ENCODE results near the gene AKNA.

Gene AKNA

GRCh38 chr9:114310471-114311450, 77.0 kb downstream of the AKNA start:
- no peak for DNase-seq
- Mint-ChIP-seq H3K9me3 (no peaks in the 10 kb centered on the region), H3K4me3 (no peak overlapping the region), H3K27ac (no peak overlapping the region), H3K4me1 (peaks cover 5% of the 10 kb centered on the region), H3K27me3 (ENCODE audit: low read depth, poor library complexity) (no peaks in the 10 kb centered on the region), H3K36me3 (ENCODE audit: low read depth) (peaks cover 31% of the 10 kb centered on the region)
- no peak for TF ChIP-seq CTCF (IDR thresholded peaks at IDR 0.05)

- Mint-ChIP-seq H3K9me3 (no peaks in the 10 kb centered on the region), H3K4me1 (peaks cover 14% of the 10 kb centered on the region)
Measured at GRCh38 chr9:114309096-114309495, 78.7 kb downstream of the AKNA start.

GRCh38 chr9:114308361-114308950, 79.3 kb downstream of the AKNA start:
- Mint-ChIP-seq H3K4me3 (no peak overlapping the region), H3K4me1 (peaks cover 14% of the 10 kb centered on the region), H3K9me3 (no peaks in the 10 kb centered on the region)

More at GRCh38 chr9:114309096-114309495, 78.7 kb downstream of the AKNA start:
- TF ChIP-seq CTCF (IDR thresholded peaks at IDR 0.05), result no peak
- H3K36me3 Mint-ChIP-seq (ENCODE audit: low read depth), result peaks cover 31% of the 10 kb centered on the region
- H3K27ac Mint-ChIP-seq, result no peak overlapping the region
- DNase-seq, result no peak
- H3K4me3 Mint-ChIP-seq, result no peak overlapping the region
- H3K27me3 Mint-ChIP-seq (ENCODE audit: low read depth, poor library complexity), result peaks cover under 1% of the 10 kb centered on the region

GRCh38 chr9:114307899-114308267, 79.9 kb downstream of the AKNA start:
- H3K36me3 Mint-ChIP-seq (ENCODE audit: low read depth), result peaks cover 31% of the 10 kb centered on the region
- DNase-seq, result no peak
- no peak overlapping the region for H3K27ac Mint-ChIP-seq
- peaks cover 4% of the 10 kb centered on the region for H3K27me3 Mint-ChIP-seq (ENCODE audit: low read depth, poor library complexity)
- TF ChIP-seq CTCF (IDR thresholded peaks at IDR 0.05), result no peak
- no peak overlapping the region for H3K4me3 Mint-ChIP-seq
- H3K4me1 Mint-ChIP-seq, result peaks cover 14% of the 10 kb centered on the region
- H3K9me3 Mint-ChIP-seq, result no peaks in the 10 kb centered on the region

More at GRCh38 chr9:114308361-114308950, 79.3 kb downstream of the AKNA start:
- Mint-ChIP-seq H3K27me3 (ENCODE audit: low read depth, poor library complexity) (peaks cover 4% of the 10 kb centered on the region), H3K27ac (no peak overlapping the region), H3K36me3 (ENCODE audit: low read depth) (peaks cover 31% of the 10 kb centered on the region)
- TF ChIP-seq CTCF (IDR thresholded peaks at IDR 0.05), result no peak
- DNase-seq, result no peak

- Mint-ChIP-seq H3K27me3 (ENCODE audit: low read depth, poor library complexity) (peaks cover 8% of the 10 kb centered on the region), H3K36me3 (ENCODE audit: low read depth) (peaks cover 2% of the 10 kb centered on the region), H3K27ac (no peak overlapping the region), H3K4me1 (peaks cover 11% of the 10 kb centered on the region), H3K9me3 (no peaks in the 10 kb centered on the region), H3K4me3 (no peak overlapping the region)
- no peak for TF ChIP-seq CTCF (IDR thresholded peaks at IDR 0.05)
- DNase-seq, result no peak
Measured at GRCh38 chr9:114304416-114305188, 83.2 kb downstream of the AKNA start.

Data from nephron progenitor cell (in vitro differentiated cells).